CD14-positive monocyte (primary cell): Measurements from ENCODE around the gene STUM. TPM values are rescaled to one million over a fixed set of nuclear protein-coding genes. Genes with fewer than 3 reads are reported as not detected.

Experiments used
- DNase-seq, 3 donors: peaks; one replicate each; pipeline ENCODE4 v3.0.0-alpha.2; 2011 to 2022
- H2AFZ ChIP-seq: 2 replicates; pipeline ENCODE4 v1.6.0; 2012; ENCODE audit warnings: mild to moderate bottlenecking, low read depth, low read length, inconsistent platforms; ENCODE audit not compliant: insufficient read depth, poor library complexity, severe bottlenecking
- H3K27ac ChIP-seq, 2 donors: 1 replicate in 1 of 2; 2 replicates in 1 of 2; pipeline ENCODE4 v1.5.1; 2012 to 2013; ENCODE audit warnings: low read length in 2 of 2, control low read depth in 1 of 2, inconsistent platforms in 1 of 2, low read depth in 1 of 2, mild to moderate bottlenecking in 1 of 2
- H3K27me3 ChIP-seq, 2 donors: one replicate each; pipeline versions ENCODE4 v1.6.0 to v1.6.1; 2011 to 2013; ENCODE audit warnings: low read length in 2 of 2; ENCODE audit not compliant: control insufficient read depth in 2 of 2, insufficient read depth in 2 of 2
- H3K36me3 ChIP-seq, 2 donors: replicated peaks in 1 of 2; 1 replicate in 1 of 2; 2 replicates in 1 of 2; pipeline versions ENCODE4 v1.5.1 to v1.6.1; 2012 to 2013; ENCODE audit warnings: low read length in 2 of 2, control low read depth in 1 of 2, inconsistent platforms in 1 of 2, mild to moderate bottlenecking in 1 of 2; ENCODE audit not compliant: insufficient read depth in 2 of 2, control insufficient read depth in 1 of 2
- H3K4me1 ChIP-seq, 2 donors: 1 replicate in 1 of 2; 2 replicates in 1 of 2; pipeline versions ENCODE4 v1.5.1 to v1.6.1; 2012 to 2013; ENCODE audit warnings: low read length in 2 of 2, control low read depth in 1 of 2, inconsistent platforms in 1 of 2, mild to moderate bottlenecking in 1 of 2, moderate library complexity in 1 of 2; ENCODE audit not compliant: insufficient read depth in 2 of 2, control insufficient read depth in 1 of 2
- H3K4me2 ChIP-seq: replicated peaks from 2 replicates; pipeline ENCODE3; 2012; ENCODE audit warnings: low read length, moderate library complexity, mild to moderate bottlenecking; ENCODE audit not compliant: poor library complexity, severe bottlenecking; ENCODE audit errors: extremely low read depth
- H3K4me3 ChIP-seq, 3 experiments: fragments of 200-600 bp in 1 of 3; sonication (generic) in 1 of 3; replicated peaks in 1 of 3; 1 replicate in 2 of 3; 2 replicates in 1 of 3; pipeline ENCODE4 v1.5.1; 2011 to 2013; ENCODE audit warnings: low read length in 3 of 3, mild to moderate bottlenecking in 3 of 3, control low read depth in 2 of 3, low read depth in 2 of 3, inconsistent platforms in 1 of 3, moderate library complexity in 1 of 3
- H3K79me2 ChIP-seq: 2 replicates; pipeline ENCODE4 v1.6.0; 2012; ENCODE audit warnings: mild to moderate bottlenecking, control low read depth, inconsistent platforms, low read length, moderate library complexity; ENCODE audit not compliant: insufficient read depth
- H3K9ac ChIP-seq: 2 replicates; pipeline ENCODE4 v1.6.0; 2017; ENCODE audit warnings: low read length, mild to moderate bottlenecking; ENCODE audit not compliant: insufficient read depth, poor library complexity, severe bottlenecking
- H3K9me3 ChIP-seq, 2 donors: replicated peaks in 1 of 2; 1 replicate in 1 of 2; 2 replicates in 1 of 2; pipeline versions ENCODE4 v1.5.1 to v1.6.1; 2012 to 2013; ENCODE audit warnings: low read length in 2 of 2, control low read depth in 1 of 2; ENCODE audit not compliant: control insufficient read depth in 1 of 2, insufficient read depth in 1 of 2
- H4K20me1 ChIP-seq: 2 replicates; pipeline ENCODE4 v1.6.0; 2012; ENCODE audit warnings: mild to moderate bottlenecking, low read length, control low read depth, moderate library complexity; ENCODE audit not compliant: insufficient read depth
- H3K27ac Mint-ChIP-seq, 7 donors: one replicate each; pipeline ENCODE4 v1.8.0; 2020; ENCODE audit warnings: mild to moderate bottlenecking in 7 of 7, mixed read lengths in 7 of 7, moderate library complexity in 6 of 7, inconsistent platforms in 2 of 7
- H3K27me3 Mint-ChIP-seq, 3 donors: one replicate each; pipeline ENCODE4 v1.8.0; 2021 to 2022; ENCODE audit warnings: low read depth in 3 of 3, mild to moderate bottlenecking in 3 of 3, mixed read lengths in 3 of 3, moderate library complexity in 3 of 3, inconsistent platforms in 1 of 3
- H3K36me3 Mint-ChIP-seq, 2 donors: one replicate each; pipeline ENCODE4 v1.8.0; 2020; ENCODE audit warnings: mixed read lengths in 2 of 2, inconsistent platforms in 1 of 2, mild to moderate bottlenecking in 1 of 2
- H3K4me1 Mint-ChIP-seq: one replicate; pipeline ENCODE4 v1.8.0; 2020; ENCODE audit warnings: mild to moderate bottlenecking, mixed read lengths
- H3K4me3 Mint-ChIP-seq, 2 donors: one replicate each; pipeline ENCODE4 v1.8.0; 2020; ENCODE audit warnings: mild to moderate bottlenecking in 2 of 2, mixed read lengths in 2 of 2, moderate library complexity in 1 of 2
- H3K9me3 Mint-ChIP-seq, 7 donors: one replicate each; pipeline ENCODE4 v1.8.0; 2020 to 2022; ENCODE audit warnings: mixed read lengths in 7 of 7, mild to moderate bottlenecking in 6 of 7, moderate library complexity in 6 of 7, inconsistent platforms in 2 of 7
- WGBS: methylation state at CpG from one replicate; pipeline ENCODE4 v1.1.5; 2013; ENCODE audit warnings: missing lambda C conversion rate; ENCODE audit not compliant: insufficient coverage; 5-methylcytosine and 5-hydroxymethylcytosine counted together
- intact Hi-C, 2 donors: fragments of 100-400 bp; cut with micrococcal nuclease; formaldehyde crosslinking; loops; one replicate each; pipeline versions ENCODE4 v1.15.0 to v1.15.1; 2023
- polyA plus RNA-seq, 3 donors: library from polyadenylated mRNA; depleted of rRNA in 1 of 3; unstranded in 2 of 3; stranded (reverse) in 1 of 3; fragments of 300-500 nt in 2 of 3; fragments of >200 nt in 1 of 3; fragmentation: Illumina TruSeq in 2 of 3; gene quantifications; 1 replicate in 2 of 3; 2 replicates in 1 of 3; pipeline ENCODE4 v1.2.3, GENCODE V29; 2012 to 2021
- TF ChIP-seq, protein P1 (sequence below): fragments of 200-600 bp; IDR thresholded peaks from one replicate; pipeline ENCODE4 v1.8.0; 2022; ENCODE audit warnings: antibody characterized with exemption, mild to moderate bottlenecking

STUM gene
- polyA plus RNA-seq, 3 donors = not detected

DNA sequence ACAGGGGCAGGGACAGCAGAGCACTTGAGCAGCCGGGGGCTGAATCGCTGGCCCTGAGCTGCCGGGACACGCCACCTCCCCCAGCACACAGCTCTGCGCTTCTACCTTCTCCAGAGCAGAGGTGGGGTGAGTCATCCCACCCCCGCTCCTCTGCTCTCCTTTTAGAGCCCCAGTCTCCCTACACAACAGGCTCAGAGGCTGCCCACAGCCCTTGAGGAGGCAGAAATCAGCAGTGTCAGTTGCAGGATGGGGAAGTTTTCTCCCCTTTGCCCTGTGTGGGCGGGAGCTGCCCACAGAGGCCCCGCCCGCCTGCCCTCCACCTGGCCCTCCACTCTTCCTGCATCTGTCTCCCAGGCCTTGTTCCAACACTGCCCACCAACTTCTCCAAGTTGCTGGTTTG, 94.6 kb downstream of the STUM start:
- H3K9ac ChIP-seq = peak overlapping the region; percentile 47
- peak overlapping the region; percentile 57 for H3K4me2 ChIP-seq
- peak overlapping the region; percentile 60 to 86 for H3K4me3 Mint-ChIP-seq
- peak overlapping the region; percentile 89 to 98 (median 95) for H3K27ac Mint-ChIP-seq
- H3K9me3 ChIP-seq = no peaks in the 10 kb centered on the region
- peak; percentile 68 to 86 (median 72) for DNase-seq
- peak overlapping the region; percentile 77 to 87 for H3K27ac ChIP-seq
- no peaks in the 10 kb centered on the region for H3K27me3 ChIP-seq
- H3K36me3 ChIP-seq = peaks cover 69 to 74% of the 10 kb centered on the region in 2 donors
- TF ChIP-seq, protein P1, sequence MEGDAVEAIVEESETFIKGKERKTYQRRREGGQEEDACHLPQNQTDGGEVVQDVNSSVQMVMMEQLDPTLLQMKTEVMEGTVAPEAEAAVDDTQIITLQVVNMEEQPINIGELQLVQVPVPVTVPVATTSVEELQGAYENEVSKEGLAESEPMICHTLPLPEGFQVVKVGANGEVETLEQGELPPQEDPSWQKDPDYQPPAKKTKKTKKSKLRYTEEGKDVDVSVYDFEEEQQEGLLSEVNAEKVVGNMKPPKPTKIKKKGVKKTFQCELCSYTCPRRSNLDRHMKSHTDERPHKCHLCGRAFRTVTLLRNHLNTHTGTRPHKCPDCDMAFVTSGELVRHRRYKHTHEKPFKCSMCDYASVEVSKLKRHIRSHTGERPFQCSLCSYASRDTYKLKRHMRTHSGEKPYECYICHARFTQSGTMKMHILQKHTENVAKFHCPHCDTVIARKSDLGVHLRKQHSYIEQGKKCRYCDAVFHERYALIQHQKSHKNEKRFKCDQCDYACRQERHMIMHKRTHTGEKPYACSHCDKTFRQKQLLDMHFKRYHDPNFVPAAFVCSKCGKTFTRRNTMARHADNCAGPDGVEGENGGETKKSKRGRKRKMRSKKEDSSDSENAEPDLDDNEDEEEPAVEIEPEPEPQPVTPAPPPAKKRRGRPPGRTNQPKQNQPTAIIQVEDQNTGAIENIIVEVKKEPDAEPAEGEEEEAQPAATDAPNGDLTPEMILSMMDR = no peak
- peaks cover 72 to 85% of the 10 kb centered on the region in 2 donors for H3K36me3 Mint-ChIP-seq
- peak overlapping the region in 1 of 3 experiments; percentile 20 for H3K4me3 ChIP-seq
- no peaks in the 10 kb centered on the region for H3K9me3 Mint-ChIP-seq
- intact Hi-C loops = loop anchor here in 1 of 2 donors (5.0 kb wide), 1 partner anchor 34 kb away; no protein-coding TSS in a partner anchor
- no peaks in the 10 kb centered on the region for H4K20me1 ChIP-seq
- peaks cover 35% of the 10 kb centered on the region for H3K4me1 Mint-ChIP-seq
- 0% methylated on average over 6 of the region's 9 CpGs for WGBS
- peaks cover 34 to 35% of the 10 kb centered on the region in 2 donors for H3K4me1 ChIP-seq
- no peaks in the 10 kb centered on the region for H3K27me3 Mint-ChIP-seq
- peak overlapping the region; percentile 27 for H2AFZ ChIP-seq
- no peaks in the 10 kb centered on the region for H3K79me2 ChIP-seq

- H3K27ac ChIP-seq = peak overlapping the region; percentile 77 to 87
- H3K9me3 Mint-ChIP-seq = no peaks in the 10 kb centered on the region
- no peaks in the 10 kb centered on the region for H3K27me3 Mint-ChIP-seq
- H3K4me3 Mint-ChIP-seq = peak overlapping the region; percentile 31 to 86
- peaks cover 73 to 85% of the 10 kb centered on the region in 2 donors for H3K36me3 Mint-ChIP-seq
- DNase-seq = peak; percentile 37 to 47 (median 38)
- no peaks in the 10 kb centered on the region for H3K79me2 ChIP-seq
- peaks cover 34 to 35% of the 10 kb centered on the region in 2 donors for H3K4me1 ChIP-seq
- WGBS = 20% methylated on average over 5 of the region's 18 CpGs
- no peaks in the 10 kb centered on the region for H3K27me3 ChIP-seq
- peak overlapping the region; percentile 57 for H3K4me2 ChIP-seq
- peak overlapping the region; percentile 47 for H3K9ac ChIP-seq
- peak overlapping the region in 1 of 3 experiments; percentile 20 for H3K4me3 ChIP-seq
- H3K4me1 Mint-ChIP-seq = peaks cover 35% of the 10 kb centered on the region
- H3K36me3 ChIP-seq = peaks cover 69 to 74% of the 10 kb centered on the region in 2 donors
- no peaks in the 10 kb centered on the region for H4K20me1 ChIP-seq
- TF ChIP-seq, protein P1 = no peak
- H2AFZ ChIP-seq = peak overlapping the region; percentile 44
- peak overlapping the region; percentile 89 to 98 (median 95) for H3K27ac Mint-ChIP-seq
- H3K9me3 ChIP-seq = no peaks in the 10 kb centered on the region
- intact Hi-C loops = loop anchor here in 1 of 2 donors (5.0 kb wide), 1 partner anchor 33 kb away; no protein-coding TSS in a partner anchor
Measured at GRCh38 chr1:226643611-226644540, 95.3 kb downstream of the STUM start.
